Astrocyte (in vitro differentiated cells and primary cell): ENCODE measurements around the gene CIBAR2. TPM values are rescaled to one million over a fixed set of nuclear protein-coding genes. Genes with fewer than 3 reads are reported as not detected.

Experiments used
- DNase-seq: peaks from one replicate; pipeline ENCODE4 v3.0.0-alpha.2; 2010; ENCODE audit warnings: low read depth
- FAIRE-seq: peaks from 2 replicates; lab custom pipeline; 2011; peaks lifted over from hg19 to GRCh38; lab: Jason Lieb, UNC
- H2AFZ ChIP-seq: 2 replicates; pipeline ENCODE4 v1.6.0; 2012; ENCODE audit warnings: low read depth, low read length, inconsistent platforms
- H3K27ac ChIP-seq: 2 replicates; pipeline ENCODE4 v1.5.1; 2011; ENCODE audit warnings: low read depth, low read length, inconsistent platforms
- H3K27me3 ChIP-seq: 2 replicates; pipeline ENCODE4 v1.6.0; 2011; ENCODE audit warnings: low read length, inconsistent platforms; ENCODE audit not compliant: insufficient read depth
- H3K36me3 ChIP-seq: 2 replicates; pipeline ENCODE4 v1.5.1; 2011; ENCODE audit warnings: low read length, inconsistent platforms; ENCODE audit not compliant: insufficient read depth
- H3K4me1 ChIP-seq: 2 replicates; pipeline ENCODE4 v1.5.1; 2011; ENCODE audit warnings: low read length, inconsistent platforms; ENCODE audit not compliant: insufficient read depth
- H3K4me2 ChIP-seq: 2 replicates; pipeline ENCODE4 v1.6.0; 2012; ENCODE audit warnings: low read length, inconsistent platforms
- H3K4me3 ChIP-seq: 2 replicates; pipeline ENCODE4 v1.5.1; 2011; ENCODE audit warnings: low read depth, mild to moderate bottlenecking, low read length, inconsistent platforms; ENCODE audit not compliant: insufficient read depth
- H3K79me2 ChIP-seq: 2 replicates; pipeline ENCODE4 v1.6.0; 2012; ENCODE audit warnings: mild to moderate bottlenecking, low read length, inconsistent platforms; ENCODE audit not compliant: insufficient read depth
- H3K9ac ChIP-seq: 2 replicates; pipeline ENCODE4 v1.6.0; 2012; ENCODE audit warnings: mild to moderate bottlenecking, low read length, inconsistent platforms
- H3K9me3 ChIP-seq: 2 replicates; pipeline ENCODE4 v1.5.1; 2012; ENCODE audit warnings: low read depth, mild to moderate bottlenecking, low read length, inconsistent platforms; ENCODE audit not compliant: insufficient read depth
- H4K20me1 ChIP-seq: 2 replicates; pipeline ENCODE4 v1.6.0; 2012; ENCODE audit warnings: low read length, inconsistent platforms; ENCODE audit not compliant: insufficient read depth
- H3K27ac Mint-ChIP-seq: one replicate; pipeline ENCODE4 v1.8.0; 2021; ENCODE audit warnings: mild to moderate bottlenecking, mixed read lengths; ENCODE audit not compliant: unreplicated experiment
- H3K27me3 Mint-ChIP-seq: one replicate; pipeline ENCODE4 v1.8.0; 2021; ENCODE audit warnings: low read depth, mixed read lengths; ENCODE audit not compliant: unreplicated experiment
- H3K36me3 Mint-ChIP-seq: one replicate; pipeline ENCODE4 v1.8.0; 2021; ENCODE audit warnings: low read depth, mixed read lengths; ENCODE audit not compliant: unreplicated experiment
- H3K4me1 Mint-ChIP-seq: one replicate; pipeline ENCODE4 v1.8.0; 2021; ENCODE audit warnings: low read depth, mixed read lengths; ENCODE audit not compliant: unreplicated experiment
- H3K4me3 Mint-ChIP-seq: one replicate; pipeline ENCODE4 v1.8.0; 2021; ENCODE audit warnings: mild to moderate bottlenecking, moderate library complexity, mixed read lengths; ENCODE audit not compliant: unreplicated experiment
- H3K9me3 Mint-ChIP-seq: one replicate; pipeline ENCODE4 v1.8.0; 2021; ENCODE audit warnings: mild to moderate bottlenecking, mixed read lengths; ENCODE audit not compliant: unreplicated experiment
- CTCF ChIP-seq: IDR thresholded peaks from 2 replicates; pipeline ENCODE4 v1.5.1; 2011; ENCODE audit warnings: low read depth, mild to moderate bottlenecking, inconsistent platforms, low read length, moderate library complexity; ENCODE audit not compliant: insufficient read depth
- EZH2 ChIP-seq: IDR thresholded peaks from 2 replicates; pipeline ENCODE4 v1.6.1; 2012; ENCODE audit warnings: mild to moderate bottlenecking, low read length, inconsistent platforms; ENCODE audit not compliant: insufficient read depth
- total RNA-seq: library from RNA; stranded (reverse); gene quantifications from 2 replicates; pipeline ENCODE4 v1.2.1, GENCODE V29; 2021

CIBAR2 gene
- total RNA-seq, 1 donor from 2014 or later, result not detected

- Histone ChIP-seq H3K27ac (no peak overlapping the region), H2AFZ (no peak overlapping the region), H4K20me1 (peaks cover 4% of the 10 kb centered on the region), H3K36me3 (no peaks in the 10 kb centered on the region), H3K4me3 (no peak overlapping the region), H3K4me1 (peaks cover 6% of the 10 kb centered on the region), H3K27me3 (peaks cover 11% of the 10 kb centered on the region), H3K4me2 (no peak overlapping the region), H3K9me3 (no peaks in the 10 kb centered on the region), H3K79me2 (no peaks in the 10 kb centered on the region), H3K9ac (no peak overlapping the region)
- DNase-seq (no peak), FAIRE-seq (no peak)
- no peak overlapping the region for H3K27ac Mint-ChIP-seq
- no peak overlapping the region for H3K4me3 Mint-ChIP-seq
- H3K36me3 Mint-ChIP-seq, result peaks cover 2% of the 10 kb centered on the region
- H3K4me1 Mint-ChIP-seq, result peaks cover 12% of the 10 kb centered on the region
- H3K27me3 Mint-ChIP-seq, result peaks cover 25% of the 10 kb centered on the region
- no peaks in the 10 kb centered on the region for H3K9me3 Mint-ChIP-seq
- TF ChIP-seq EZH2 (no peak), CTCF (no peak)
Measured at GRCh38 chr16:85092851-85093250, 19.4 kb downstream of the CIBAR2 start.

GRCh38 chr16:85092309-85092708 is 20.0 kb downstream of the CIBAR2 start:
- no peaks in the 10 kb centered on the region for H3K79me2 ChIP-seq
- DNase-seq (no peak), FAIRE-seq (no peak)
- Mint-ChIP-seq H3K9me3 (no peaks in the 10 kb centered on the region), H3K27ac (no peak overlapping the region), H3K4me3 (no peak overlapping the region), H3K27me3 (peaks cover 23% of the 10 kb centered on the region), H3K36me3 (peaks cover 3% of the 10 kb centered on the region), H3K4me1 (peaks cover 12% of the 10 kb centered on the region)
- no peaks in the 10 kb centered on the region for H3K9me3 ChIP-seq
- H3K27me3 ChIP-seq, result peaks cover 6% of the 10 kb centered on the region
- no peak overlapping the region for H3K27ac ChIP-seq
- H2AFZ ChIP-seq, result no peak overlapping the region
- no peak overlapping the region for H3K4me3 ChIP-seq
- peaks cover 4% of the 10 kb centered on the region for H4K20me1 ChIP-seq
- H3K4me1 ChIP-seq, result peaks cover 6% of the 10 kb centered on the region
- H3K36me3 ChIP-seq, result no peaks in the 10 kb centered on the region
- H3K9ac ChIP-seq, result no peak overlapping the region
- no peak overlapping the region for H3K4me2 ChIP-seq
- TF ChIP-seq EZH2 (no peak), CTCF (no peak)

GRCh38 chr16:85091522-85091910 is 20.8 kb downstream of the CIBAR2 start:
- no peaks in the 10 kb centered on the region for H3K79me2 ChIP-seq
- no peak overlapping the region for H2AFZ ChIP-seq
- H3K4me3 Mint-ChIP-seq, result no peak overlapping the region
- no peaks in the 10 kb centered on the region for H3K9me3 Mint-ChIP-seq
- no peak overlapping the region for H3K4me2 ChIP-seq
- DNase-seq (no peak), FAIRE-seq (no peak)
- H3K27ac Mint-ChIP-seq, result no peak overlapping the region
- no peaks in the 10 kb centered on the region for H3K36me3 ChIP-seq
- peaks cover 12% of the 10 kb centered on the region for H3K4me1 Mint-ChIP-seq
- H3K4me1 ChIP-seq, result peaks cover 6% of the 10 kb centered on the region
- no peaks in the 10 kb centered on the region for H3K9me3 ChIP-seq
- peaks cover 16% of the 10 kb centered on the region for H3K27me3 Mint-ChIP-seq
- H3K36me3 Mint-ChIP-seq, result peaks cover 3% of the 10 kb centered on the region
- peaks cover 4% of the 10 kb centered on the region for H4K20me1 ChIP-seq
- H3K27ac ChIP-seq, result no peak overlapping the region
- TF ChIP-seq EZH2 (no peak), CTCF (no peak)
- no peak overlapping the region for H3K4me3 ChIP-seq
- H3K27me3 ChIP-seq, result peaks cover 6% of the 10 kb centered on the region
- H3K9ac ChIP-seq, result no peak overlapping the region
